GM19351 (cell line): Measurements from ENCODE around the gene ABHD6.
"Not testable (repeated sequence)": the region's sequence is repeated elsewhere in the genome, so short reads cannot be mapped to it uniquely, and the experiment has no call there.

ENCODE experiments used
- ATAC-seq: cut with Tn5 transposase; IDR thresholded peaks from one replicate; pipeline ENCODE4 v1.9.1; 2021; ENCODE audit warnings: mild to moderate bottlenecking, moderate library complexity; ENCODE audit not compliant: unreplicated experiment

The ABHD6 gene

GRCh38 chr3:58337190-58337589, 99.6 kb downstream of the ABHD6 start:
- no peak for ATAC-seq

- ATAC-seq = not testable (repeated sequence)
Measured at GRCh38 chr3:58339146-58339545, 101.6 kb downstream of the ABHD6 start.

- no peak for ATAC-seq
Measured at GRCh38 chr3:58340594-58341244, 103.1 kb downstream of the ABHD6 start.

DNA sequence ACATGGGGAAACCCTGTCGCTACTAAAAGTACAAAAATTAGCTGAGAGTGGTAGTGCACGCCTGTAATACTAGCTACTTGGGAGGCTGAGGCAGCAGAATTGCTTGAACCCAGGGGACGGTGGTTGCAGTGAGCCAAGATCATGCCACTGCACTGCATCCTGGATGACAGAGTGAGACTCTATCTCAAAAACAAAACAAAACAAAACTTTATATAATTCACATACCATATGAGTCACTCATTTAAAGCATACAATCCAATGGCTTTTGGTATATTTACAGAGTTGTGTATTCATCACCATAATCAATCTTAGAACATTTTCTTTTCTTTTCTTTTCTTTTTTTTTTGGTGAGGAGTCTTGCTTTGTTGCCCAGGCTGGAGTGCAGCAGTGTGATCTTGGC, 103.8 kb downstream of the ABHD6 start:
- ATAC-seq = no peak

- ATAC-seq = no peak
Measured at GRCh38 chr3:58342676-58343075, 105.1 kb downstream of the ABHD6 start.
